Trophoblast cell (in vitro differentiated cells and primary cell): ENCODE data around the gene PPA2. TPM values are rescaled to one million over a fixed set of nuclear protein-coding genes. Genes with fewer than 3 reads are reported as not detected.

Experiments
- DNase-seq, 2 donors: peaks; one replicate each; pipeline ENCODE4 v3.0.0-alpha.2; 2016
- H2AFZ ChIP-seq: 2 replicates; pipeline ENCODE4 v1.6.1; 2013; ENCODE audit warnings: low read length, moderate library complexity, mild to moderate bottlenecking; ENCODE audit not compliant: insufficient read depth, poor library complexity
- H2AK5ac ChIP-seq: 2 replicates; pipeline ENCODE4 v1.6.1; 2013; ENCODE audit warnings: mild to moderate bottlenecking, low read length
- H2BK120ac ChIP-seq: 2 replicates; pipeline ENCODE4 v1.6.1; 2013; ENCODE audit warnings: low read length, mild to moderate bottlenecking, moderate library complexity; ENCODE audit not compliant: insufficient read depth, poor library complexity
- H2BK12ac ChIP-seq: 2 replicates; pipeline ENCODE4 v1.6.1; 2013; ENCODE audit warnings: mild to moderate bottlenecking, low read length, moderate library complexity
- H2BK5ac ChIP-seq: 2 replicates; pipeline ENCODE4 v1.6.1; 2013; ENCODE audit warnings: low read length, low read depth, moderate library complexity, mild to moderate bottlenecking; ENCODE audit not compliant: poor library complexity
- H3K14ac ChIP-seq: 2 replicates; pipeline ENCODE4 v1.6.1; 2013; ENCODE audit warnings: mild to moderate bottlenecking, low read length
- H3K18ac ChIP-seq: 2 replicates; pipeline ENCODE4 v1.6.1; 2013; ENCODE audit warnings: mild to moderate bottlenecking, low read length
- H3K23ac ChIP-seq: 2 replicates; pipeline ENCODE4 v1.6.1; 2013; ENCODE audit warnings: low read length
- H3K27ac ChIP-seq: 2 replicates; pipeline ENCODE4 v1.5.1; 2013; ENCODE audit warnings: low read depth, mild to moderate bottlenecking, inconsistent platforms, low read length, moderate library complexity
- H3K27me3 ChIP-seq: 2 replicates; pipeline ENCODE4 v1.6.1; 2013; ENCODE audit warnings: inconsistent platforms, mild to moderate bottlenecking, low read length, moderate library complexity; ENCODE audit not compliant: insufficient read depth
- H3K36me3 ChIP-seq, 2 experiments: 1 replicate in 1 of 2; 2 replicates in 1 of 2; pipeline ENCODE4 v1.6.1; 2013; ENCODE audit warnings: low read length in 2 of 2, mild to moderate bottlenecking in 2 of 2, moderate library complexity in 1 of 2; ENCODE audit not compliant: insufficient read depth in 2 of 2, control insufficient read depth in 1 of 2
- H3K4ac ChIP-seq: 2 replicates; pipeline ENCODE4 v1.6.1; 2013; ENCODE audit warnings: low read depth, mild to moderate bottlenecking, low read length, moderate library complexity
- H3K4me1 ChIP-seq, 2 experiments: 1 replicate in 1 of 2; 2 replicates in 1 of 2; pipeline ENCODE4 v1.6.1; 2013; ENCODE audit warnings: low read length in 2 of 2, mild to moderate bottlenecking in 2 of 2, moderate library complexity in 1 of 2; ENCODE audit not compliant: insufficient read depth in 2 of 2, control insufficient read depth in 1 of 2
- H3K4me2 ChIP-seq: 2 replicates; pipeline ENCODE4 v1.6.1; 2013; ENCODE audit warnings: inconsistent platforms, mild to moderate bottlenecking, low read length, moderate library complexity
- H3K4me3 ChIP-seq: 2 replicates; pipeline ENCODE4 v1.5.1; 2013; ENCODE audit warnings: mild to moderate bottlenecking, low read depth, low read length, inconsistent platforms
- H3K79me1 ChIP-seq: one replicate; pipeline ENCODE4 v1.6.1; 2013; ENCODE audit warnings: low read length
- H3K79me2 ChIP-seq: 2 replicates; pipeline ENCODE4 v1.6.1; 2013; ENCODE audit warnings: low read length, mild to moderate bottlenecking; ENCODE audit not compliant: control insufficient read depth, insufficient read depth, poor library complexity
- H3K9ac ChIP-seq: 2 replicates; pipeline ENCODE4 v1.6.1; 2013; ENCODE audit warnings: mild to moderate bottlenecking, low read length
- H3K9me3 ChIP-seq: 2 replicates; pipeline ENCODE4 v1.6.1; 2013; ENCODE audit warnings: low read depth, mild to moderate bottlenecking, control low read depth, inconsistent platforms, low read length; ENCODE audit not compliant: insufficient read depth
- H4K12ac ChIP-seq: 2 replicates; pipeline ENCODE4 v1.6.1; 2013; ENCODE audit warnings: low read depth, mild to moderate bottlenecking, low read length, moderate library complexity
- H4K8ac ChIP-seq: 2 replicates; pipeline ENCODE4 v1.6.1; 2013; ENCODE audit warnings: low read depth, mild to moderate bottlenecking, low read length, moderate library complexity
- H4K91ac ChIP-seq: one replicate; pipeline ENCODE4 v1.6.1; 2013; ENCODE audit warnings: low read depth, mild to moderate bottlenecking, low read length, moderate library complexity
- WGBS: extraction: QIAGEN DNeasy Blood & Tissue Kit; methylation state at CpG from one replicate; pipeline ENCODE4 v1.1.7; 2013; ENCODE audit warnings: missing lambda C conversion rate; ENCODE audit not compliant: insufficient read length, insufficient coverage; ENCODE audit errors: extremely low coverage; 5-methylcytosine and 5-hydroxymethylcytosine counted together
- polyA plus RNA-seq: library from polyadenylated mRNA; stranded (reverse); fragments of 200-250 nt; gene quantifications from 2 replicates; pipeline ENCODE4 v1.2.3, GENCODE V29; 2013

PPA2 gene
- polyA plus RNA-seq = 91.3 and 92.2 TPM in 2 replicates

GRCh38 chr4:105473324-105474098 is at the start of gene PPA2:
TSS of gene PPA2 (minus strand) at chr4:105474062. CDS start at chr4:105474050, 12 bp downstream.
- H4K91ac ChIP-seq = peak within 1 kb of the TSS; percentile 73
- H3K14ac ChIP-seq = peak within 1 kb of the TSS; percentile 92
- H3K79me1 ChIP-seq = peaks cover 9% of the 10 kb centered on the region
- H3K23ac ChIP-seq = no peak within 1 kb of the TSS
- peak within 1 kb of the TSS; percentile 96 for H3K4me3 ChIP-seq
- peak within 1 kb of the TSS; percentile 20 for H2BK120ac ChIP-seq
- no CpG with 5 or more reads among the region's 72 CpGs for WGBS
- peak; percentile 86 to 88 for DNase-seq
- peak within 1 kb of the TSS; percentile 87 for H4K12ac ChIP-seq
- no peaks in the 10 kb centered on the region for H3K27me3 ChIP-seq
- peak within 1 kb of the TSS; percentile 84 for H3K27ac ChIP-seq
- H3K9ac ChIP-seq = peak within 1 kb of the TSS; percentile 93
- H3K79me2 ChIP-seq = peaks cover 9% of the 10 kb centered on the region
- H3K4me2 ChIP-seq = peak within 1 kb of the TSS; percentile 81
- peak within 1 kb of the TSS; percentile 68 for H2AFZ ChIP-seq
- peak within 1 kb of the TSS; percentile 93 for H4K8ac ChIP-seq
- peak within 1 kb of the TSS; percentile 90 for H3K4ac ChIP-seq
- no peaks in the 10 kb centered on the region for H3K36me3 ChIP-seq
- no peaks in the 10 kb centered on the region for H3K9me3 ChIP-seq
- H2AK5ac ChIP-seq = no peak within 1 kb of the TSS
- H3K4me1 ChIP-seq = no peaks in the 10 kb centered on the region
- H3K18ac ChIP-seq = peak within 1 kb of the TSS; percentile 95
- peak within 1 kb of the TSS; percentile 80 for H2BK5ac ChIP-seq
- no peak within 1 kb of the TSS for H2BK12ac ChIP-seq

GRCh38 chr4:105520819-105521790 is 47.2 kb upstream of the PPA2 start:
- no peaks in the 10 kb centered on the region for H3K79me2 ChIP-seq
- DNase-seq = peak; percentile 22 to 73
- no peak overlapping the region for H4K12ac ChIP-seq
- no peak overlapping the region for H2BK5ac ChIP-seq
- no peak overlapping the region for H3K27ac ChIP-seq
- no peaks in the 10 kb centered on the region for H3K9me3 ChIP-seq
- H4K8ac ChIP-seq = no peak overlapping the region
- no peaks in the 10 kb centered on the region for H3K27me3 ChIP-seq
- WGBS = no CpG with 5 or more reads among the region's 3 CpGs
- H3K14ac ChIP-seq = no peak overlapping the region
- no peaks in the 10 kb centered on the region for H3K4me1 ChIP-seq
- no peak overlapping the region for H3K4ac ChIP-seq
- no peak overlapping the region for H2AK5ac ChIP-seq
- no peak overlapping the region for H3K9ac ChIP-seq
- H2BK120ac ChIP-seq = no peak overlapping the region
- no peak overlapping the region for H2BK12ac ChIP-seq
- no peaks in the 10 kb centered on the region for H3K79me1 ChIP-seq
- no peak overlapping the region for H3K4me2 ChIP-seq
- H3K36me3 ChIP-seq = no peaks in the 10 kb centered on the region
- H2AFZ ChIP-seq = no peak overlapping the region
- no peak overlapping the region for H3K18ac ChIP-seq
- no peak overlapping the region for H3K4me3 ChIP-seq
- no peak overlapping the region for H3K23ac ChIP-seq
- no peak overlapping the region for H4K91ac ChIP-seq

GRCh38 chr4:105510245-105510644 is 36.4 kb upstream of the PPA2 start:
- WGBS = no CpG with 5 or more reads among the region's 2 CpGs
- Histone ChIP-seq H3K14ac (no peak overlapping the region), H2AK5ac (no peak overlapping the region), H3K27me3 (no peaks in the 10 kb centered on the region), H3K4me3 (no peak overlapping the region), H2BK5ac (no peak overlapping the region), H2BK120ac (no peak overlapping the region), H2BK12ac (no peak overlapping the region), H3K36me3 (no peaks in the 10 kb centered on the region), H3K23ac (no peak overlapping the region), H4K8ac (no peak overlapping the region), H3K79me1 (no peaks in the 10 kb centered on the region), H3K4ac (no peak overlapping the region), H3K27ac (no peak overlapping the region), H3K79me2 (no peaks in the 10 kb centered on the region), H4K12ac (no peak overlapping the region), H3K4me2 (no peak overlapping the region), H3K9ac (no peak overlapping the region), H3K18ac (no peak overlapping the region), H2AFZ (no peak overlapping the region), H3K9me3 (no peaks in the 10 kb centered on the region), H3K4me1 (no peaks in the 10 kb centered on the region), H4K91ac (no peak overlapping the region)
- DNase-seq = no peak

GRCh38 chr4:105509714-105510113 is 35.9 kb upstream of the PPA2 start:
- no CpG with 5 or more reads among the region's 1 CpG for WGBS
- H4K91ac ChIP-seq = no peak overlapping the region

More at GRCh38 chr4:105509714-105510113, 35.9 kb upstream of the PPA2 start:
- Histone ChIP-seq H3K9ac (no peak overlapping the region), H2BK12ac (no peak overlapping the region), H2AK5ac (no peak overlapping the region), H4K12ac (no peak overlapping the region), H3K27ac (no peak overlapping the region), H3K79me1 (no peaks in the 10 kb centered on the region), H3K36me3 (no peaks in the 10 kb centered on the region), H3K9me3 (no peaks in the 10 kb centered on the region), H3K18ac (no peak overlapping the region), H2BK5ac (no peak overlapping the region), H4K8ac (no peak overlapping the region), H3K14ac (no peak overlapping the region), H3K4me1 (no peaks in the 10 kb centered on the region), H3K27me3 (no peaks in the 10 kb centered on the region), H3K4me3 (no peak overlapping the region), H3K4me2 (no peak overlapping the region), H3K4ac (no peak overlapping the region), H3K23ac (no peak overlapping the region), H2AFZ (no peak overlapping the region), H2BK120ac (no peak overlapping the region), H3K79me2 (no peaks in the 10 kb centered on the region)
- no peak for DNase-seq
